ENCODE results near the gene ECT2.
"Not testable (repeated sequence)": the region's sequence is repeated elsewhere in the genome, so short reads cannot be mapped to it uniquely, and the experiment has no call there.

ECT2 gene

GRCh38 chr3:172711454-172711795, 39.1 kb upstream of the ECT2 start:
- Mint-ChIP-seq H3K9me3 (no peaks in the 10 kb centered on the region), H3K27me3 (no peaks in the 10 kb centered on the region), H3K27ac (peak overlapping the region; percentile 99), H3K36me3 (ENCODE audit: low read depth) (peaks cover 12% of the 10 kb centered on the region), H3K4me1 (ENCODE audit: low read depth) (peaks cover 22% of the 10 kb centered on the region), H3K4me3 (peak overlapping the region; percentile 96)
- intact Hi-C loops (cut with micrococcal nuclease), result loop anchor here (1.0 to 2.0 kb wide), 3 partner anchors 19 to 39 kb away; partner anchors contain the start of gene ECT2

GRCh38 chr3:172713316-172713715, 37.2 kb upstream of the ECT2 start:
- intact Hi-C loops (cut with micrococcal nuclease), result no loop called here
- Mint-ChIP-seq H3K27ac (no peak overlapping the region), H3K9me3 (no peaks in the 10 kb centered on the region), H3K36me3 (ENCODE audit: low read depth) (peaks cover 12% of the 10 kb centered on the region), H3K4me3 (no peak overlapping the region), H3K27me3 (no peaks in the 10 kb centered on the region), H3K4me1 (ENCODE audit: low read depth) (peaks cover 15% of the 10 kb centered on the region)

- intact Hi-C loops (cut with micrococcal nuclease), result no loop called here
- peaks cover 16% of the 10 kb centered on the region for H3K9me3 Mint-ChIP-seq
- no peak overlapping the region for H3K4me3 Mint-ChIP-seq
- no peak overlapping the region for H3K27ac Mint-ChIP-seq
- no peaks in the 10 kb centered on the region for H3K27me3 Mint-ChIP-seq
- H3K4me1 Mint-ChIP-seq (ENCODE audit: low read depth), result no peaks in the 10 kb centered on the region
- peaks cover 8% of the 10 kb centered on the region for H3K36me3 Mint-ChIP-seq (ENCODE audit: low read depth)
Measured at GRCh38 chr3:172716476-172716875, 34.0 kb upstream of the ECT2 start.

- intact Hi-C loops (cut with micrococcal nuclease), result no loop called here
- Mint-ChIP-seq H3K4me3 (no peak overlapping the region), H3K27me3 (no peaks in the 10 kb centered on the region), H3K27ac (no peak overlapping the region), H3K4me1 (ENCODE audit: low read depth) (no peaks in the 10 kb centered on the region), H3K9me3 (peaks cover 16% of the 10 kb centered on the region), H3K36me3 (ENCODE audit: low read depth) (peaks cover 8% of the 10 kb centered on the region)
Measured at GRCh38 chr3:172717493-172718088, 32.9 kb upstream of the ECT2 start.

- H3K9me3 Mint-ChIP-seq, result peaks cover 32% of the 10 kb centered on the region
- not testable (repeated sequence) for H3K27me3 Mint-ChIP-seq; H3K4me1 Mint-ChIP-seq (ENCODE audit: low read depth)
Measured at GRCh38 chr3:172722536-172723040, 27.9 kb upstream of the ECT2 start.

GRCh38 chr3:172726380-172726779, 24.1 kb upstream of the ECT2 start:
- Mint-ChIP-seq H3K9me3 (peaks cover 16% of the 10 kb centered on the region), H3K4me3 (no peak overlapping the region), H3K36me3 (ENCODE audit: low read depth) (no peaks in the 10 kb centered on the region), H3K4me1 (ENCODE audit: low read depth) (no peaks in the 10 kb centered on the region), H3K27me3 (no peaks in the 10 kb centered on the region), H3K27ac (no peak overlapping the region)
- intact Hi-C loops (cut with micrococcal nuclease), result no loop called here

More at GRCh38 chr3:172722536-172723040, 27.9 kb upstream of the ECT2 start:
- intact Hi-C loops (cut with micrococcal nuclease); H3K36me3 Mint-ChIP-seq (ENCODE audit: low read depth); H3K4me3 Mint-ChIP-seq; H3K27ac Mint-ChIP-seq: not testable (repeated sequence)

- Mint-ChIP-seq H3K4me1 (ENCODE audit: low read depth) (no peaks in the 10 kb centered on the region), H3K4me3 (no peak overlapping the region), H3K36me3 (ENCODE audit: low read depth) (no peaks in the 10 kb centered on the region), H3K27me3 (no peaks in the 10 kb centered on the region), H3K9me3 (no peaks in the 10 kb centered on the region), H3K27ac (no peak overlapping the region)
- intact Hi-C loops (cut with micrococcal nuclease), result no loop called here
Measured at GRCh38 chr3:172735014-172735413, 15.5 kb upstream of the ECT2 start.

GRCh38 chr3:172739462-172739861, 11.1 kb upstream of the ECT2 start:
- no peak overlapping the region for H3K4me3 Mint-ChIP-seq
- no peaks in the 10 kb centered on the region for H3K27me3 Mint-ChIP-seq
- H3K4me1 Mint-ChIP-seq (ENCODE audit: low read depth), result no peaks in the 10 kb centered on the region

GRCh38 chr3:172746475-172746874, 4.1 kb upstream of the ECT2 start:
- H3K4me1 Mint-ChIP-seq (ENCODE audit: low read depth), result peaks cover under 1% of the 10 kb centered on the region
- no peaks in the 10 kb centered on the region for H3K9me3 Mint-ChIP-seq
- H3K4me3 Mint-ChIP-seq, result no peak overlapping the region
- H3K36me3 Mint-ChIP-seq (ENCODE audit: low read depth), result peaks cover 7% of the 10 kb centered on the region
- no peak overlapping the region for H3K27ac Mint-ChIP-seq
- intact Hi-C loops (cut with micrococcal nuclease), result no loop called here
- H3K27me3 Mint-ChIP-seq, result no peaks in the 10 kb centered on the region

More at GRCh38 chr3:172739462-172739861, 11.1 kb upstream of the ECT2 start:
- intact Hi-C loops (cut with micrococcal nuclease), result no loop called here
- H3K36me3 Mint-ChIP-seq (ENCODE audit: low read depth), result no peaks in the 10 kb centered on the region
- H3K27ac Mint-ChIP-seq, result no peak overlapping the region
- no peaks in the 10 kb centered on the region for H3K9me3 Mint-ChIP-seq

GRCh38 chr3:172749230-172749965, 1.1 kb upstream of the ECT2 start:
- Mint-ChIP-seq H3K9me3 (no peaks in the 10 kb centered on the region), H3K36me3 (ENCODE audit: low read depth) (peaks cover 12% of the 10 kb centered on the region), H3K4me1 (ENCODE audit: low read depth) (peaks cover 22% of the 10 kb centered on the region), H3K4me3 (peak overlapping the region; percentile 96), H3K27me3 (no peaks in the 10 kb centered on the region), H3K27ac (peak overlapping the region; percentile 91)
- intact Hi-C loops (cut with micrococcal nuclease), result no loop called here

GRCh38 chr3:172750069-172750367, 508 bp upstream of the ECT2 start:
- peak overlapping the region; percentile 96 for H3K4me3 Mint-ChIP-seq
- intact Hi-C loops (cut with micrococcal nuclease), result loop anchor here (1.0 to 2.0 kb wide), 3 partner anchors 39 to 77 kb away; partner anchors contain the start of gene NCEH1
- peaks cover 22% of the 10 kb centered on the region for H3K4me1 Mint-ChIP-seq (ENCODE audit: low read depth)
- H3K27me3 Mint-ChIP-seq, result no peaks in the 10 kb centered on the region
- peaks cover 16% of the 10 kb centered on the region for H3K36me3 Mint-ChIP-seq (ENCODE audit: low read depth)
- H3K27ac Mint-ChIP-seq, result peak overlapping the region; percentile 91
- no peaks in the 10 kb centered on the region for H3K9me3 Mint-ChIP-seq

- H3K9me3 Mint-ChIP-seq, result no peaks in the 10 kb centered on the region
- peaks cover 22% of the 10 kb centered on the region for H3K4me1 Mint-ChIP-seq (ENCODE audit: low read depth)
- H3K36me3 Mint-ChIP-seq (ENCODE audit: low read depth), result peaks cover 20% of the 10 kb centered on the region
- peak overlapping the region; percentile 91 for H3K27ac Mint-ChIP-seq
- intact Hi-C loops (cut with micrococcal nuclease), result loop anchor here (2.0 kb wide), 1 partner anchor 52 kb away; no protein-coding TSS in a partner anchor
- no peaks in the 10 kb centered on the region for H3K27me3 Mint-ChIP-seq
- H3K4me3 Mint-ChIP-seq, result peak overlapping the region; percentile 96
Measured at GRCh38 chr3:172751175-172751704, 714 bp downstream of the ECT2 start.

GRCh38 chr3:172752651-172753050, 2.1 kb downstream of the ECT2 start:
- peaks cover 22% of the 10 kb centered on the region for H3K4me1 Mint-ChIP-seq (ENCODE audit: low read depth)
- no peaks in the 10 kb centered on the region for H3K27me3 Mint-ChIP-seq
- no peaks in the 10 kb centered on the region for H3K9me3 Mint-ChIP-seq
- intact Hi-C loops (cut with micrococcal nuclease), result no loop called here
- H3K4me3 Mint-ChIP-seq, result no peak overlapping the region
- peaks cover 31% of the 10 kb centered on the region for H3K36me3 Mint-ChIP-seq (ENCODE audit: low read depth)
- H3K27ac Mint-ChIP-seq, result no peak overlapping the region

- intact Hi-C loops (cut with micrococcal nuclease), result no loop called here
- Mint-ChIP-seq H3K4me1 (ENCODE audit: low read depth) (peaks cover 22% of the 10 kb centered on the region), H3K36me3 (ENCODE audit: low read depth) (peaks cover 36% of the 10 kb centered on the region), H3K27me3 (no peaks in the 10 kb centered on the region), H3K9me3 (no peaks in the 10 kb centered on the region), H3K27ac (no peak overlapping the region), H3K4me3 (no peak overlapping the region)
Measured at GRCh38 chr3:172753125-172753524, 2.6 kb downstream of the ECT2 start.

All from dendritic cell treated with granulocyte-macrophage colony-stimulating factor and Interleukin-4, amounts not matched to agents 40 ng/mL and 50 ng/mL, for 4 days (primary cell).